NOMO-1 (cell line): ENCODE results near the gene PXDN.

Experiments used
- DNase-seq, 2 experiments: peaks; one replicate each; lab custom pipeline; 2025; ENCODE audit not compliant: unreplicated experiment in 2 of 2; lab: John Stamatoyannopoulos, UW

PXDN gene

DNA sequence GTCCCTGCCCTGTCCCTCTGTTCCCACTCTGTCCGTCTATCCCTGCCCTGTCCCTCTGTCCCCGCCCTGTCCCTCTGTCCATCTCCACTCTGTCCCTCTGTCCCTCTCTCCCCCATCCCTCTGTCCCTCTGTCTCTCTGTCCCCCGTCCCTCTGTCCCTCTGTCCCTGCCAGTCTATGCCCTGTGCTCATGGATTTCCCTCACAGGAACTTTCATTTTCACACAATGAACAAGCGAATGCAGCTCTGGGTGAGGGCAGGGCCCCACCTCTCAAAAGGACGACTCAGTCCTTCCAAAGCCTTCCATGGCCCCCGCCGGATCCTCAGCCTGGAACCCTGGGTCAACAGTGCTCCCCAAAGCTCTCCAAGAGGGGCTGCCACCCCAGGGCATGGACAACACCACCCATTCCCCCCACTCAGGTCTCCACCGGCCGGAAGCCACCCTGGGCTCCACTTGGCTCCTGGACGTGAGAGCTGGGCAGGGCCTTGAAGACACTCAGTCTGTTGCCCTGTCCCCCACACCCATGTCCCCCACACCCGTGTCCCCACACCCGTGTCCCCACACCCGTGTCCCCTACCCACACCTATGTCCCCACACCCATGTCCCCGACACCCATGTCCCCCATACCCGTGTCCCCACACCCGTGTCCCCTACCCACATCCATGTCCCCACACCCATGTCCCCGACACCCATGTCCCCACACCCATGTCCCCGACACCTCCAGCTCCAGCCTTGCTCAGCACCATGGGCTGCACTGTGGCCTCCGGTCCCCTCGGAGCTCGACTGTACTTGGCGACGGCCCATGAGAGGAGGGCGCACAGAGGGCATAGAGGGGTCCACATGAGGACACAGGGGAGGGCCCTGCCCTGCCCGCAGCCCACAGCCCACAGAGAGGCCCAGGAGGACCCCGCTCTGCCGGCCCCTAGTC lies 156.0 kb downstream of the PXDN start:
- DNase-seq = no peak

DNA sequence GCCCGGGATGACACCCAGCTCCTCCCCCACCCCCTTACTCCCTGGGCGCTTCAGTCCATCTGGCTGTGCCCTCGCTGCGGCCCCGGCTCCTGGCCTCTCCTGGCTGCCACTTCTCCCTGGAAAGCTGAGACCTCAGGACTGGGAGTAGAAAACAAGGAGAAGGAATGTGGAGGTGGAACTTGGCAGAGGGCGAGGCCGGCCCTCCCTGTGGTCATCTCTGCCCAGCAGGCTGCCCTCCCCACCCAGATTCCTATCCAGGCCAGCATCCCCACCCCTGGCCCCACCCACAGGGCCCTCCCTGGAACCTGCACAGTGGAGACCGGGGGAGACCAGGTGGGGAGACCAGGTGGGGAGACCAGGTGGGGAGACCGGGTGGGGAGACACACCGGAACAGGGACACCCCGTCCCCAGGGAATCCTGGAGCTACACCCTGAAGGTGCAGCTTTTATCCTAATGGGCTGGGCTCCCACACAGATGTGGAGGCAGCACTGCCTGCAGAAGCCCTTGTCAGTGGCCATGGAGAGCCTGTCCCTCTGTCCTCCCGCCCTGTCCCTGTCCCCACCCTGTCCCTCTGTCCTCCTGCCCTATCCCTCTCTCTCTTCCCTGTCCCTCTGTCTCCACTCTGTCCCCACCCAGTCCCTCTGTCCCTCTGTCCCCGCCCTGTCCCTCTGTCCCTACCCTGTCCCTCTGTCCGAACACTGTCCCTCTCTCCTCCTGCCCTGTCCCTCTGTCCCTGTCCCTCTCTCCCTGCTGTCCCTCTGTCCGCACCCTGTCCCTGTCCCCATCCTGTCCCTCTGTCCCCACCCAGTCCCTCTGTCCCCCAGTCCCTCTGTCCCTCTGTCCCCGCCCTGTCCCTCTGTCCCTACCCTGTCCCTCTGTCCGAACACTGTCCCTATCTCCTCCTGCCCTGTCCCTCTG lies 157.1 kb downstream of the PXDN start:
- DNase-seq = no peak

DNA sequence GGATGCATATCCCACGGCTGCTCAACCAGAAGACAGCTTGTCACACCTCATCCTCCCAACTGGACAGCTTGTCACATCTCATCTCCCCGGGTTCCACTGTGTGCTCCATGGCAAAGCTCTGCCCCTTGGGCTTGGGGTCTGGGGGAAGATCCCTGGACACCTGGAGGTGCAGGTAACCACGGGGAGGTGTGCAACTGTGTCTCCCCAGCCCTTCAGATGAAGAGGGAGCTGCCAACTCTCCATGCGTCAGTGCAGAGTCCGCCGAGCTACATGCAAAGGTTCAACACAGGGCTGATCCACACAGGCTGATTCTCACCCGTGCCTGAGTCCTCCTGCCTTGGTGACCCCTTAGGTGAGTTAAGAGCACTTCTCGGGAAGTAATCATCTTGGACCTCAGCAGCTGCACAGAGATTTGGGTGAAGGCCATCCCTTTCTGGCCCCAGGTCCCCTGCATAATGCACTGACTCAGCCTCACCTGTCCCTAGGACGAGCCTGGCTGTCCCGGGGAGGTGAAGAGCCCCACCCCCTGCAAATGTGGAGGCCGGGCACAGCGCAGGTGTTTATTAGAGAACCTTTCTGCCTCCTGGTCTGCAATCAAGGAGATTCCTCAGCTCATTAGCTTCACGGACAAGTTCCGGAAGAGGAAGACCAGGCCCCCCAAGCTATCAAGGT lies 157.9 kb downstream of the PXDN start:
- DNase-seq = no peak

DNA sequence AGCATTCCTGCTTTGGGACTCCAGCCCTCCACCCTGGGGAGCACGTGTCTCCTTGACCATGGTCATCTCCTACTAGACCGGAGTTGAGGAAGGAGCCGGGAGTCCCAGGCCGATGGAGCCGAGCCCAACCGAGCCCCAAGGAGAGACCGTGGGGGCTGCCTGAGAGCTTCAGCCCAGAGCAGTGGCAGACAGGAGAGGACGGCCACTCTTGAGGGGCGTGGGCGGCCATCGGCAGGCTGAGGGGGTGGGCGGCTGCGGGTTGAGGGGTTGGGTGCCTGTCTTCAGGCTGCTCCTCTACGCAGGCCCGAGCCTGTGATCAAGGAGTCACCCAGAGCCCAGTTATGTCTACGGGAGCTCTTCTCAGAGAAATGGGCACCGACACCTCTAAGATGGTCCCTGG lies 158.7 kb downstream of the PXDN start:
- DNase-seq = no peak

DNA sequence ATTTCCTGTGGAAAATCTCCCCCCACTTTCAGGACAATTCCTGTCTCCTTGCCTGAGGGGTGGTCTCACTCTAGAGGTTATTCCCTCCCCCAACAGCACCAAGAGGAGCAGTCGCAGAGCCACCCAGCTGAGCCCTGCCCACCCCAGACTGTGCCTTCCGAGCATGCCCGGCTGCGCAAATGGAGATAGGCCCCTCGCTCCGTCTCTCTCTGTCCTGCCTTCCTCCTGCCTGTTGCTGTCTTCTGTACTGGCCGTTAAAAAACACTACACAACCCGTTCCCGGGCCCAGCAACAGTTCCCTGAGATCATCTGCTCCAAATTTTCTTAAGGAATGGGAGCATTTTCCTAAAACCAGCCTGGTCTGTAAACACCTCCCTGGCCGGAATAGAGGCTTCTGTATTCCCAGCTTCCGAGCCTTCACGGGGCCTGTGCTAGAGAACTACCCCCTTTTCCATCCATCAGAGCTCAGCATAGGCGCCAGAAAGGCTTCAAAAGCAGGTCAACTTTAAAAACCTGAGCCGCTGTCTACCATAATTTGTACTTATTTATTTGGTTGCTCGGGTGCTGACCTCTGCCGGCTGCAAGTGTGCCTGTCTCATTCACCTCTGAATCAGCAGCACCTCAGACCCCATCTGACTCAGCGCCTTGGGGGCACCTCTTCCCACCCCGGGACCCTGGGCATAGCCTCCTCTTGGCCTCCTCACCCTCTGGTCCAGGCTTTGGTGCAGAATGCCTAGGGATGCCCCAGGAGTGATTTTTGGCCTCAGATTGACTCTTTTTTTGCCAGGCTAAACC lies 159.4 kb downstream of the PXDN start:
- no peak for DNase-seq

DNA sequence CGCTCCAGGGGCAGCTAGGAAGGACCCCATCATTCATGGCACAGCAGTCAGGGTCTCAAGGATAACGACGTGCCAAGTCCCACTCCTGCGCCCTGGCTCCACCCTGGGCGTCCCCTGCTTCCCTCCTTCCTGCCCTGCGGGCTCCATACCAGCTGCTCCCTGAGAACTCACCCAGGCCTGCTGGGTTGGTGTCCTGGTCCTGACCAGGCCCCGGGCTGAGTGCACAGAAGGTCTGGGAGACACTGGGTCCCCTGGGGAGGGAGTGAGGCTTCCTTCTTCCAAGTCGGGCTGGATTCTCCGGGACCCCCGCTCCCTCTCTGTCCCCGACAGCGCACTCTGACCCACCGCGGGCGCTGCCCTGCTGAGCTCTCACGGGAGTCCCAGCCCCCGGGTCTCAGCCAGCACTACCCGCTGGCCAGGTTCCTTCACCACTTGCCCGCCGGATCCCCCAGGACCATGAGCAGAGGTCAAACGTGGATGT lies 160.2 kb downstream of the PXDN start:
- DNase-seq = no peak

DNA sequence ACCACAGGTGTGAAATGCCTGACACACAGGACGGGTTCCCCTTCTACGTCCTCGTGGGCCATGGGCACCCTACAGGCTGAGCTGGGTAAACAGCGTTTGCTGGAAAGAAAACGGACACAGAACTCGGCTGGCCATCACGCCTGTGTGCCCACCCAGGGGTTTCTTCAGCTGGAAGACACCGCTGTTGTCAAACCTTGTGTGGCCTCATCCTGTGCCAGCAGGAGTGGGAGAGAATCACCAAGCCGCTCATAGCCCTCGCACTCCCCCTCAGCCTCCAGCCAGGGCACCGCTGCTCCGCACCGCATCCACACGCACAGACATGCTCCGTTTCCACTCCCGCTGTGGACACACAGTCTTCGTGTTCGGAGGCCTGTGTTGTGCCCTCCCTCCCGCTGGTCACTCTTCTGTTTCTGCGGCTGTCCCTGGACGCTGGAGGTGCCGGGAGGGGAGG lies 161.4 kb downstream of the PXDN start:
- no peak for DNase-seq

DNA sequence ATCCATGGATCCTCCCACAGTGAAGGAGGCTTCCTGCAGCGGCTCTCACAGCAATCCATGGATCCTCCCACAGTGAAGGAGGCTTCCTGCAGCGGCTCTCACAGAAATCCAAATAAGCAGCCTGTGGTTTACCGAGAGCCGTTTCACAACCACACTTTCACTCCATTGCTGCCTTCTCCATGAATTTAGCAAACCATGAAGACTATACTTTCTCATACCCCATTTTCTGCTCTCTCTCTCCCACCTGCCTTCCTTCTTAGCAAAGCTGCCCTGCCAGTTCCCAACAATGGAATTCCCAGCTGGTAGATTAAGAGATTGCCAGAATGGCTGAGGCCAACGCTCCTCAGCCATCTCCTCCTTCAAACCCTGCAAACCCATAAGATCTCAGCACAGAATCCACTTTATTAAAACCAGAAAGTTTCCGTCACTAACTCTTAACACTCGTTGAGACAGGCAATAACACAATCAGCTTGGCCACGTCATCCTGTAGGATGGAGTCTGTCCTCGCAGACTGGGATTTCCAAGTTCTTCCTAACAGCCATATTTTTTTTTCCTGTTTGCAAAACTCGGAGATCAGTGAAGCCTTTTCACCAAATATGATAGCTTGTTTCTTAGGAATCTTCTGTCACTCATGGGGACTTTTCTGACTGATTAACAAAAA lies 162.2 kb downstream of the PXDN start:
- DNase-seq = no peak
